ENCODE results near the gene FAM3B.

DNA sequence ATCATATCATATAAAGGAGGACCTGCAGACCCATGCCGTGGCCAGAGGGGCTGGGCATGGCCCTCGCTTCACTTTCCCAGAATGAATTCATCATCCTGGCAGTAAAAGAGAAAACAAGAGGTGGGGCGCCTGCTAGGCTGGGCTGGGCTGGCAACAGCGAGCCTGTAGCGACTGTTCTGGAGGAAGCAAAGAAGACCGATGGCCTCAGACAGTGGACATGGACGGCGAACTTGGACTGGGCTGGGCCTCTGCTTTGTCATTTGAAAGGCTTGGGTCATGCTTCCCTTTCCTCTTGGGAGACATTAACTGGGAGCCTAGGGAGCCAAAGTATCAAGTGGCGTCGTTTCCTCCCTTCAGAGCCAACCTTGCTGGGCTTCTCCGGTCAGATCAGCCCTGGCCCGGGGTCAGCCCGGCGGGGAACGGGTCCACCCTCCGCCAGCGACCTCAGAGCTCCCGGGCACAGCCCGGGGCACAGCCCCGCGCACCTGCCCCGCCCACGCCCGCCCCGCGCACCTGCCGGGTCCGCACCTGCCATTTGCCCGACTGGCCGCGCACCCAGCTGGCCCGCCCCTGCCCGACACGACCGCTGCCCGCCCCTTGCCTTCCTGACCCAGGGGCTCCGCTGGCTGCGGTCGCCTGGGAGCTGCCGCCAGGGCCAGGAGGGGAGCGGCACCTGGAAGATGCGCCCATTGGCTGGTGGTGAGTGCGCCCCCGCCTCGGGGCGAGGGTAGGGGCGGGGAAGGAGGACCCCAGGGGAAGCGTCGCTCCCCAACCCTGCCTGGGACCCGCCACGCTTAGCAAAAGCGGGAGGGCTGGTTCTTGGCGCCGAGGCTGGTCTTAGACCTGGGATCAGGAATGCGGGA lies at the start of gene FAM3B:
- no peak for TF ChIP-seq POLR2A (IDR thresholded peaks at IDR 0.05)
- TF ChIP-seq, protein P1, sequence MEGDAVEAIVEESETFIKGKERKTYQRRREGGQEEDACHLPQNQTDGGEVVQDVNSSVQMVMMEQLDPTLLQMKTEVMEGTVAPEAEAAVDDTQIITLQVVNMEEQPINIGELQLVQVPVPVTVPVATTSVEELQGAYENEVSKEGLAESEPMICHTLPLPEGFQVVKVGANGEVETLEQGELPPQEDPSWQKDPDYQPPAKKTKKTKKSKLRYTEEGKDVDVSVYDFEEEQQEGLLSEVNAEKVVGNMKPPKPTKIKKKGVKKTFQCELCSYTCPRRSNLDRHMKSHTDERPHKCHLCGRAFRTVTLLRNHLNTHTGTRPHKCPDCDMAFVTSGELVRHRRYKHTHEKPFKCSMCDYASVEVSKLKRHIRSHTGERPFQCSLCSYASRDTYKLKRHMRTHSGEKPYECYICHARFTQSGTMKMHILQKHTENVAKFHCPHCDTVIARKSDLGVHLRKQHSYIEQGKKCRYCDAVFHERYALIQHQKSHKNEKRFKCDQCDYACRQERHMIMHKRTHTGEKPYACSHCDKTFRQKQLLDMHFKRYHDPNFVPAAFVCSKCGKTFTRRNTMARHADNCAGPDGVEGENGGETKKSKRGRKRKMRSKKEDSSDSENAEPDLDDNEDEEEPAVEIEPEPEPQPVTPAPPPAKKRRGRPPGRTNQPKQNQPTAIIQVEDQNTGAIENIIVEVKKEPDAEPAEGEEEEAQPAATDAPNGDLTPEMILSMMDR (IDR thresholded peaks at IDR 0.05 in 4 of 5, conservative IDR thresholded peaks at IDR 0.05 in 1 of 5) = no peak

All from gastrocnemius medialis (tissue), 4 donors.